GM12891 (cell line): ENCODE data around the gene EFHB.

Experiments used
- PAX5 ChIP-seq: IDR thresholded peaks from 2 replicates; pipeline ENCODE4 v1.6.1; 2011; ENCODE audit warnings: low read length, moderate library complexity, mild to moderate bottlenecking; ENCODE audit not compliant: insufficient read depth, severe bottlenecking
- POLR2A ChIP-seq: IDR thresholded peaks from 2 replicates; pipeline ENCODE4 v1.6.1; 2011; ENCODE audit warnings: low read depth, low read length, control low read depth
- POLR2AphosphoS5 ChIP-seq: IDR thresholded peaks from 2 replicates; pipeline ENCODE4 v1.6.1; 2011; ENCODE audit warnings: low read depth, low read length, control low read depth
- POU2F2 ChIP-seq: IDR thresholded peaks from 2 replicates; pipeline ENCODE4 v1.6.1; 2011; ENCODE audit warnings: low read depth, mild to moderate bottlenecking, control low read depth, low read length, moderate library complexity
- SPI1 ChIP-seq: IDR thresholded peaks from 2 replicates; pipeline ENCODE4 v1.6.1; 2011; ENCODE audit warnings: low read depth, low read length, control low read depth
- TAF1 ChIP-seq: IDR thresholded peaks from 2 replicates; pipeline ENCODE4 v1.6.1; 2011; ENCODE audit warnings: low read depth, low read length, control low read depth

- TF ChIP-seq POLR2A (no peak), POLR2AphosphoS5 (no peak), SPI1 (no peak), TAF1 (no peak), PAX5 (no peak), POU2F2 (no peak)
These were observed 36.3 kb upstream of the EFHB start for GRCh38 chr3:19970327-19970726.
